Liver (tissue), 3 donors: ENCODE results near the gene C19orf12.
A peak's percentile ranks its signal among the peaks of the same experiment; 100 is the strongest.

Experiments
- CTCF ChIP-seq: fragments of 150-350 bp; IDR thresholded peaks from 2 replicates; pipeline ENCODE4 v1.5.1; 2017; ENCODE audit warnings: improper control_type of control experiment, low read depth, low read length; ENCODE audit not compliant: missing input control
- EGR1 ChIP-seq, 2 donors: IDR thresholded peaks; 2 replicates each; pipeline ENCODE4 v1.6.1; 2016 to 2018; ENCODE audit warnings: antibody characterized with exemption in 2 of 2, low read depth in 2 of 2
- GABPA ChIP-seq, 2 donors: IDR thresholded peaks in 1 of 2; conservative IDR thresholded peaks in 1 of 2; 2 replicates each; pipeline ENCODE4 v1.6.1; 2016; ENCODE audit warnings: antibody characterized with exemption in 2 of 2, mild to moderate bottlenecking in 1 of 2, moderate library complexity in 1 of 2
- HNF4A ChIP-seq, 2 donors: conservative IDR thresholded peaks; 2 replicates each; pipeline ENCODE4 v1.6.1; 2016; ENCODE audit warnings: antibody characterized with exemption in 2 of 2, mild to moderate bottlenecking in 2 of 2
- JUND ChIP-seq, 2 donors: IDR thresholded peaks; 2 replicates each; pipeline ENCODE4 v1.6.1; 2016; ENCODE audit warnings: antibody characterized with exemption in 2 of 2
- RAD21 ChIP-seq, 2 donors: IDR thresholded peaks; 2 replicates each; pipeline ENCODE4 v1.6.1; 2016; ENCODE audit warnings: antibody characterized with exemption in 2 of 2, mild to moderate bottlenecking in 2 of 2
- SP1 ChIP-seq: IDR thresholded peaks from 2 replicates; pipeline ENCODE4 v1.6.1; 2018; ENCODE audit warnings: antibody characterized with exemption, mild to moderate bottlenecking
- TAF1 ChIP-seq: conservative IDR thresholded peaks from 2 replicates; pipeline ENCODE4 v1.6.1; 2016; ENCODE audit warnings: antibody characterized with exemption, mild to moderate bottlenecking
- YY1 ChIP-seq: IDR thresholded peaks from 2 replicates; pipeline ENCODE4 v1.6.1; 2016; ENCODE audit warnings: antibody characterized with exemption, mild to moderate bottlenecking
- ZBTB33 ChIP-seq: IDR thresholded peaks from 2 replicates; pipeline ENCODE4 v1.6.1; 2016; ENCODE audit warnings: antibody characterized with exemption
- TF ChIP-seq, protein P1 (sequence below): IDR thresholded peaks from 2 replicates; pipeline ENCODE4 v1.6.1; 2016; ENCODE audit warnings: antibody characterized with exemption
- TF ChIP-seq, protein P2 (sequence below): IDR thresholded peaks from 2 replicates; pipeline ENCODE4 v1.6.1; 2016; ENCODE audit warnings: antibody characterized with exemption, mild to moderate bottlenecking
- TF ChIP-seq, protein P3 (sequence below): IDR thresholded peaks from 2 replicates; pipeline ENCODE4 v1.6.1; 2016; ENCODE audit warnings: antibody characterized with exemption
- donor health status: healthy.
- donor health status: healthy.

GRCh38 chr19:29704562-29705558 lies 10.2 kb downstream of the C19orf12 start:
- no peak for TF ChIP-seq EGR1 (IDR thresholded peaks at IDR 0.05; ENCODE audit: low read depth in 2 of 2)
- no peak for TF ChIP-seq CTCF
- TF ChIP-seq GABPA (IDR thresholded peaks at IDR 0.05 in 1 of 2, conservative IDR thresholded peaks at IDR 0.05 in 1 of 2): no peak
- TF ChIP-seq JUND (IDR thresholded peaks at IDR 0.05): peak; percentile 26 to 68
- TF ChIP-seq RAD21 (IDR thresholded peaks at IDR 0.05): no peak
- TF ChIP-seq TAF1: no peak
- TF ChIP-seq, protein P1, sequence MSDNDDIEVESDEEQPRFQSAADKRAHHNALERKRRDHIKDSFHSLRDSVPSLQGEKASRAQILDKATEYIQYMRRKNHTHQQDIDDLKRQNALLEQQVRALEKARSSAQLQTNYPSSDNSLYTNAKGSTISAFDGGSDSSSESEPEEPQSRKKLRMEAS: no peak
- TF ChIP-seq, protein P2, sequence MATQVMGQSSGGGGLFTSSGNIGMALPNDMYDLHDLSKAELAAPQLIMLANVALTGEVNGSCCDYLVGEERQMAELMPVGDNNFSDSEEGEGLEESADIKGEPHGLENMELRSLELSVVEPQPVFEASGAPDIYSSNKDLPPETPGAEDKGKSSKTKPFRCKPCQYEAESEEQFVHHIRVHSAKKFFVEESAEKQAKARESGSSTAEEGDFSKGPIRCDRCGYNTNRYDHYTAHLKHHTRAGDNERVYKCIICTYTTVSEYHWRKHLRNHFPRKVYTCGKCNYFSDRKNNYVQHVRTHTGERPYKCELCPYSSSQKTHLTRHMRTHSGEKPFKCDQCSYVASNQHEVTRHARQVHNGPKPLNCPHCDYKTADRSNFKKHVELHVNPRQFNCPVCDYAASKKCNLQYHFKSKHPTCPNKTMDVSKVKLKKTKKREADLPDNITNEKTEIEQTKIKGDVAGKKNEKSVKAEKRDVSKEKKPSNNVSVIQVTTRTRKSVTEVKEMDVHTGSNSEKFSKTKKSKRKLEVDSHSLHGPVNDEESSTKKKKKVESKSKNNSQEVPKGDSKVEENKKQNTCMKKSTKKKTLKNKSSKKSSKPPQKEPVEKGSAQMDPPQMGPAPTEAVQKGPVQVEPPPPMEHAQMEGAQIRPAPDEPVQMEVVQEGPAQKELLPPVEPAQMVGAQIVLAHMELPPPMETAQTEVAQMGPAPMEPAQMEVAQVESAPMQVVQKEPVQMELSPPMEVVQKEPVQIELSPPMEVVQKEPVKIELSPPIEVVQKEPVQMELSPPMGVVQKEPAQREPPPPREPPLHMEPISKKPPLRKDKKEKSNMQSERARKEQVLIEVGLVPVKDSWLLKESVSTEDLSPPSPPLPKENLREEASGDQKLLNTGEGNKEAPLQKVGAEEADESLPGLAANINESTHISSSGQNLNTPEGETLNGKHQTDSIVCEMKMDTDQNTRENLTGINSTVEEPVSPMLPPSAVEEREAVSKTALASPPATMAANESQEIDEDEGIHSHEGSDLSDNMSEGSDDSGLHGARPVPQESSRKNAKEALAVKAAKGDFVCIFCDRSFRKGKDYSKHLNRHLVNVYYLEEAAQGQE: no peak
- peak; percentile 27 for TF ChIP-seq SP1
- TF ChIP-seq HNF4A (conservative IDR thresholded peaks at IDR 0.05): peak in 1 of 2 donors; percentile 6
- TF ChIP-seq ZBTB33: no peak
- TF ChIP-seq, protein P3, sequence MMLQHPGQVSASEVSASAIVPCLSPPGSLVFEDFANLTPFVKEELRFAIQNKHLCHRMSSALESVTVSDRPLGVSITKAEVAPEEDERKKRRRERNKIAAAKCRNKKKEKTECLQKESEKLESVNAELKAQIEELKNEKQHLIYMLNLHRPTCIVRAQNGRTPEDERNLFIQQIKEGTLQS: no peak
- no peak for TF ChIP-seq YY1
